ES-I3 (cell line): ENCODE results near the gene SETBP1.

ENCODE experiments used
- H3K36me3 ChIP-seq: 2 replicates; pipeline ENCODE4 v1.6.1; 2013; ENCODE audit warnings: mild to moderate bottlenecking, low read length, control low read depth, moderate library complexity; ENCODE audit not compliant: insufficient read depth
- H3K4me1 ChIP-seq: 2 replicates; pipeline ENCODE4 v1.6.1; 2013; ENCODE audit warnings: mild to moderate bottlenecking, control low read depth, low read length; ENCODE audit not compliant: insufficient read depth
- H3K9ac ChIP-seq: 2 replicates; pipeline ENCODE4 v1.6.1; 2013; ENCODE audit warnings: low read depth, mild to moderate bottlenecking, low read length, moderate library complexity
- H3K9me3 ChIP-seq: 2 replicates; pipeline ENCODE4 v1.6.1; 2013; ENCODE audit warnings: mild to moderate bottlenecking, low read length, moderate library complexity; ENCODE audit not compliant: control insufficient read depth, insufficient read depth

The SETBP1 gene

DNA sequence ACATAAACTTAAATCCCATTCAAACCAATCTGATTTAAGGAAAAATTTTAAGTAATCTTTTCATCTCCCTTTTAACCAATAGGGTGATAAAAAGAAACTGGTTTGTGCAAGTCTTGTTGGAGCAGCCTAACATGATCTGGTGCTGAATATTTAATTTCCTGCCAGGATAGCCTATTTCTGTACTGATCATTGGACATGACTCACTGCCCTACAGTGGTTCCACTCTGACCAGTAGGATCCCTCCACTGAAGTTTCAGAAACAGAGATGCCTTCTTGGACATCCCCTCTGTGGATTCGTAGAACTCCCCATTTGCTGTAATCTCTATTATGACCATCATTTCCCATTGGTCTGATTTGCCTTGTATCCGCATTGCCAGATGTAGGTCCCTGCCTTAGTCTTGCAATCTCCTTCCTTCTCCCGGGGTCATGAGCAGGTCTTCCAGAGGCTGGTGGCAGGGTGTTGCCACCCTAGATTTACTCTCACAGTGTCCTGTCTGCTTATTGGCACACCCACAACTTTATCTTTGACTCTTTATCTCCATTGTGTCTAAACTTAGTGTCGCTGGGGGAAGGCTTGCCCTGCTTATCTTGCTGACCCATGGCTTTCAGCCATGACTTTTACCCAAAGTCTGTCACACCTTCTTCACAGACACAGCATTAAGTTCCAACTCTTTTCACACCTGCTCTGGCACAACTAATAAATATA lies 12.3 kb upstream of the SETBP1 start:
- H3K9ac ChIP-seq: no peak overlapping the region
- no peaks in the 10 kb centered on the region for H3K36me3 ChIP-seq
- no peaks in the 10 kb centered on the region for H3K4me1 ChIP-seq
- no peaks in the 10 kb centered on the region for H3K9me3 ChIP-seq

DNA sequence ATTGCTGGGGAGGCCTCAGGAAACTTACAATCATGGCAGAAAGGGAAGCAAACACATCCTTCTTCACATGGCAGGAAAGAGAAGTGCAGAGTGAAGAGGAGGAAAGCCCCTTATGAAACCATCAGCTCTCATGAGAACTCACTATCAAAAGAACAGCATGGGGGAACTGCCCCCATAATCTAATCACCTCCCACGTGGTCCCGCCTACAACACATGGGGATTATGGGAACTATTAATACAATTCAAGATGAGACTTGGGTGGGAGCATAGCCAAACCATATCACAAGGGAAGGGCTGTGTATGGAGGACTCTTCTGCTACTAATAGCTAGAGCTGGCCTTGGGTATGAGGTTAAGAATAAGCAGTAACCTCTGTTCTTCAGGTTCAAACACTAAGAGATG lies 8.8 kb upstream of the SETBP1 start:
- H3K9ac ChIP-seq: no peak overlapping the region
- H3K9me3 ChIP-seq: no peaks in the 10 kb centered on the region
- no peaks in the 10 kb centered on the region for H3K4me1 ChIP-seq
- H3K36me3 ChIP-seq: no peaks in the 10 kb centered on the region

DNA sequence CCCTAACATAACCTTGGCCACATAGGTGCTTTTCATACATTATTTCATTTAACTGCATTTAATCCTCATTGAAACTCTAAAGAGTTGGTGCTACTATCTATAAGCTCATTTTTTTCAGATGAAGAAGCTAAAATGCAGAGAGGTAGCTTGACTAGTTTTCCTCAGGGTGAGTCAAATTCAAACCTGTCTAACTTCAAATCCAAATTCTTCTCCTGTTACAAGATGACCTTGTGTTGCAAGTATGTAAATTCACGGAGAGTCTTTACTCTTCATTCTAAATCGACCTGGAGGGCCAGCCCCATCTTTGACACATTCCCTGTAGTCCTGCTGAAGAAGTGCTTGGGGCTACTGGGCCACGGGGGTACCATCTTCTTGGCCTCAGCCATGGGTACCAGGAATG lies 8.2 kb upstream of the SETBP1 start:
- H3K9me3 ChIP-seq: no peaks in the 10 kb centered on the region
- H3K36me3 ChIP-seq: no peaks in the 10 kb centered on the region
- no peak overlapping the region for H3K9ac ChIP-seq

DNA sequence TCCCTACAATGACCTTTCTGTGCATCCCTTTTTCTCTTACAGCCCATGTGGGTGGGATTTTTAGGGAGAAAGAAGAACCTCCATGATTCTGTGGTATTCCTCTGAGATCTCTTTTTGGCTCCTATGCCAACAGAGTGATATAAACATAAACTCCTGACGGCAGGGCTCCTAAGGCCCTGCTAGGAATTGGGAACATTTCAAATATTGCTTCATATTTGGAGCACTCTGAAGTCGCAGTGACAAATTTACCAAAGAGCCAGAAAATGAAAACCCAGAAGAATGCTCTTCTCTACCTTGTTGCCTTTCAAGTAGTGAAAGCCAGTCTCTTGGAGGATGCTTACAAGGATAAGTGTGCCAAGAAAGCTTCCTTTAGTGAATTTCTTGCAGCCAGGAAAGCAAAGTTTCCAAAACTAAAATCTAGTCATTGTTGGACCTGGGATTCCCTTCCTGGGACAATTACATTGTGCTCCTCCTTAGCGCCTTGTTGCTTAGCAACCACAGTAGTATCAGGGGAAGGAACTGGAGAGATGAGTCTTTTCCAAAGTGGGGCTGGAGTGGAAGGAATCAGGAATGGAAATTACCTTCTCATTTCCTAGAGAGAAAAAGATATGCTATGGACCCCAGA lies 7.3 kb upstream of the SETBP1 start:
- Histone ChIP-seq H3K4me1 (peaks cover 4% of the 10 kb centered on the region), H3K9ac (no peak overlapping the region), H3K9me3 (no peaks in the 10 kb centered on the region), H3K36me3 (no peaks in the 10 kb centered on the region)

More for the DNA sequence above, 8.2 kb upstream of the SETBP1 start:
- no peaks in the 10 kb centered on the region for H3K4me1 ChIP-seq

DNA sequence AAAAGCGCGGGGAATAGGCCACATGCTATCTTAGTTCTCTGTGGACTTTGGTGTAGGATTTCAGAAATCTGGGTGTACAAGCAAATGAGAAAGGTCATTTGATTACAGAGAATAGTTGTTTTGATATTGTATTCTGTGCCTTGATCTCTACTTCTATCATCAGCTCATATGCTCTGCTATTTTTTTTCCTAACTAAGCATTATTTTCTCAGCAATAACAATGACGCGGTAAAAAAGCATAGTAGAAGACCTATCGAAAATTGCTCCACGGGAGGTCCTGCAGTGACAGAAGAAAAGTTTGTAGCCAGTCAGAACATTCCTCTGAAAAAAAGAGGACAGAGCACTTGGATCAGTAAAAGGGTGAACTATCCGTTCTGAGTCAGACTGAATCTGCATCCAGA lies 2.8 kb upstream of the SETBP1 start:
- Histone ChIP-seq H3K4me1 (peaks cover 7% of the 10 kb centered on the region), H3K9me3 (no peaks in the 10 kb centered on the region), H3K9ac (no peak overlapping the region), H3K36me3 (no peaks in the 10 kb centered on the region)

DNA sequence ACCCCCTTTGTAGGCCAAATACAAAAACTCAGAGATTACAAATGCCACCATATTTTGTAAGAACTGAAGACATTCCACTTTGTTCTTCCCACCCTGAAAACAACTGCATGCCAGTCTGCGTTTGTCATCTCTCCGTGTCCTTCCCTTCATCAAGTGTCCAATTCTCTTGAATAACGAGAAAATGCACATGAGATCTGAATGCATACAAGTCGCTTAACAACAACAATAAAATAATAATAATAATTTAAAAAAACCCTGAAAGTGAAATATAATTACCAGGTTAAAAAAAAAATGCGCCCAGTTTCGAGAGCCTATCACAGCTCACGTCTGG lies 2.0 kb upstream of the SETBP1 start:
- Histone ChIP-seq H3K36me3 (no peaks in the 10 kb centered on the region), H3K9ac (peak overlapping the region; percentile 77; the same call in 1 of the 2 replicates), H3K9me3 (no peaks in the 10 kb centered on the region), H3K4me1 (peaks cover 14% of the 10 kb centered on the region)

DNA sequence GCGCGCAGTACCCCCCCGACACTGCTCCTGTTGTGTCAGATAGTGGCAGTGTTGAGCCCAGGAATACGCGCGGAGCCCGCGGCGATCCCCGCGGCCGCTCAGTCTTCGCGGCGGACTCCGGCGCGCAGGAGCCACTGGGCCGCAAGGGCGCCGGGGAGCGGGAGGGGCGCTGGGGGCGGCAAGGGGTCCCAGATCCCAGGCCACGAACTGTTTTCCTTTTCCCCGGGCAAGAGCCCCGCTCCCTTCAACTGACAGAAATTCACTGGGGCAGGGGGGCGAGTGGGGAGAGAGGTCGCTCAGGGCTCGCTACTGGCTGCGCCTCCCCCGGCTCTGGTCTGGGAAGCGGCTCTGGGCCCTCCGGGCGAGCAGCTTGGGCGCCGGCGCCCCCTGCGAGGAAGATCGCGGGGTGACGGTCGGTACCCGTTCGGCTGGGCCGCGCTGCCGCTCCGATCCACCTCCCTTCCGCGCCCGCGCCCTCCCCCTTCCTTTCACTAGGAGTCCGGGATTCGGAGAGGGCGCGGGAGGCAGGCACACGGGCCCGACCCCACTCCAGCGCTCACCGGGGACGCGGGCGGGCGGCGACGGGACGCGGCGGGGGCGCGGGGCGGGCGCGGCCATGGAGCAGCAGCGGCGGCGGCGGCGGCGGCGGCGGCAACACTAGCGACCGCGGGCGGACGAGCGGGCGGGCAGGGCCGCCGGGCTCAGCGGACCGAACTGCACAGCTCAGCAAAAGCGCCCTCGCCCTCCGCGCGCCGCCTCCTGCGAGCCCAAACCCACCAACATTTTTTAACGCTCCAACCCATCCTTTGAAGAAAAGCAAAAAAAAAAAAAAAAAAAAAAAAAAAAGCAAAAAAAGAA lies 1.4 kb upstream of the SETBP1 start:
- H3K4me1 ChIP-seq: peaks cover 15% of the 10 kb centered on the region
- H3K9me3 ChIP-seq: no peaks in the 10 kb centered on the region
- H3K36me3 ChIP-seq: no peaks in the 10 kb centered on the region
- H3K9ac ChIP-seq: peak overlapping the region; percentile 77; the same call in 1 of the 2 replicates

DNA sequence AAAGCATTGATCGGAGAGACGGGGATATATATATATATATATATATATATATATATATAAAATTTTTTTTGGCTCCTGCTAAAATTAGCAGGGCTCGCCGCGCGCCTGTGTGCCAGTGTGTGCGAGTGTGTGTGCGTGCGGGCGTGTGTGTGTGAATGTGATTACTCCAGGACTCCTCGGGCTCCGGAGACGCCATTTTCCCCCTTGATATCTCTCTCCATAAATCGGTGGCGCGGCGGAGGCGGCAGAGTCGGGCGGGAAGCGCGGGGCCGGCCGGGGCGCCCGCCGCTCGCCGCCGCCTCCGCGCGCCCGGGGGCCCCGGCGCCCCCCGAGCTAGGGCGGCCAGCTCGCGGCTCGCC lies 795 bp upstream of the SETBP1 start:
- Histone ChIP-seq H3K36me3 (no peaks in the 10 kb centered on the region), H3K9me3 (no peaks in the 10 kb centered on the region), H3K9ac (peak overlapping the region; percentile 63; the same call in 1 of the 2 replicates), H3K4me1 (peaks cover 15% of the 10 kb centered on the region)

DNA sequence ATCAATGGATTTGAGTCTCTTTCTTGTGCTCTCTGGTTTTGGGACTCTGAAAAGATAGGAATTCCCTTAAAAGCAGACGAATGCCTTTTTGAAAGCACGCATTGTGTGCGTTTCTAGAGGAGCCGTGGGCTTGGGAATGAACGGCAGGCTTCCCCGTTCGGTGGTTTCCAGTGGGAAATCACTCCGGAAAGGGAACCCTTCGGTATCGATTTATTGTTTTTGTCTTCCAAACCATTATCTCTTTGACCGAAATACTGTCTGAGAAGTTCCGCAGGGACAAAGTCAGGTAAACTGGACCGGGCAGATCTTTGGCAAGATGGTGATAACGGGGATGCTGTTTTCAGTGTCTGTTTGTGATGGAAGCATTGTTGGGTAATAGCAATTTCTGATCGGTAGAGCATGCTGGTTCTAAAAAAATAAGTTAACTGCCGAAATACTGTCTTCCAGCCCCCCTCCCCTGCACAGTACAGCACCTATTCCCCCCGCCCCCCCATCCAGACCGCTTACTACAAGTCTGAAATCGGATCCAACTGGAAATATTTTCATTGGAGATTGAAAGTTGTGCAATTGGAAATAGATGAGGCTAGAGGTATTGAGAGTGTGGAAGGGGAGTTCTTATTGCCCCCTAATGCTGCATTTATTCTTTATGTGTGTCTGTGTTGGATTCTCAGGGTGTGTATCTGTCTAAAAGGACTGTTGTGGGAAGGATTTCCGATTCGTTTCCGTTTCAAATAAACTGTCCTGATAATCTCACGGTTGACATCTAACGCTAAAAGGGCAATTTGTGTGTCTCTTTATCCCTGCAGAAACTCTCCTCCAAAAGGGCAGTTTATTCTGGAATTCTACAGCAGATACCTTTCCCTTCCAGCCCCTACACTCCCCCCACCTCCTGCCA lies 635 bp downstream of the SETBP1 start:
- no peaks in the 10 kb centered on the region for H3K36me3 ChIP-seq
- H3K9me3 ChIP-seq: no peaks in the 10 kb centered on the region
- peaks cover 15% of the 10 kb centered on the region for H3K4me1 ChIP-seq
- peak overlapping the region; percentile 64 for H3K9ac ChIP-seq

DNA sequence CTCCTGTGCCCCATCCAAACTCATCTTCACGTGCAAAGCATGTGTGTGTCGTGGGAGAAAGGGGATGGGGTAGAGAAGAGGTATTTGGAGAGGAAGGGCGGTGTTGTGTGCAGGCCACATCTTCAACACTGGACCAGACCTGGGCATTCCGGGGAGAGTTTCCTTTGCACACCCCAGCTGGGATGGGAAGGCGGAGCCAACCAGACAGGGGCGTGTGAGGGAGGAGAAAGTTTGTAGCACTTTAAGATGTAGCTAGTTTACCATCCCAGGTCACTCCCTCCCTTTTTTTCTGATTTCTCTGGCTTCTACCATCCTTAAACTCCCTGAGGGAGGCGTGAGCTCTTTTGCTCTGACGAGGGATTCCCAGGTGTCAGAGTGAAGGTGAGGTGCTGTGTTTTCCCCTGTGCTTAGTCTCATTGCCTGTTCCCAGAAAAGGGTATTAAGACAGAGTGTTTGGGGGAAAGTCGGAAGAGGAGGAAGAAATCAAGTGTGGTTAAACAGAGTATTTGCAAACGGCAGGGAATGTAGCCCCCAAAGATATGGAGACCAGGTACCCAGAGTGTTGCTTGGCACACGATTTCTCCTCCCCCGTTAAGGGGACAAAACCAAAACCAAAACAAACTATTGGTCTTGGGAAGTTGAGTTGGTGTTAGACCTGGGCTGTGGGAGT lies 1.6 kb downstream of the SETBP1 start:
- H3K9ac ChIP-seq: peak overlapping the region; percentile 18; the same call in 1 of the 2 replicates
- H3K36me3 ChIP-seq: no peaks in the 10 kb centered on the region
- peaks cover 15% of the 10 kb centered on the region for H3K4me1 ChIP-seq
- no peaks in the 10 kb centered on the region for H3K9me3 ChIP-seq

DNA sequence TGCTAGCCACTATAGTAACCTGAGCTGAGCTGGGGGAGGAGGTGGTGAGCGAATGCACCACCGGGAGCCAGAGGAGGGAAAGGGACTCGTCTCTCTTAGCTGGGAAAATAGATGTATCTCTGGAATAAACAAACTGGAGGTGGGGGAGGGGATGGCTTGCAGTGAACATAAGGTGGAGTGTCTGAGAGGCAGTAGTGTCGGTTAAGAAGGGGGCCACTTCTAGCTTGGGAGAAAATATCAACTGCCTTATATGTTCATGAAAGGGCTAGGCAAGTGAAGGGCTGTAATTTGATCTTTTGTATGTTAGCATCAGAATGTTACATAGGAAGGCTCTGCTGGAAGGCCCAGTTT lies 2.2 kb downstream of the SETBP1 start:
- H3K36me3 ChIP-seq: no peaks in the 10 kb centered on the region
- H3K9ac ChIP-seq: peak overlapping the region; percentile 18; the same call in 1 of the 2 replicates
- peaks cover 15% of the 10 kb centered on the region for H3K4me1 ChIP-seq
- H3K9me3 ChIP-seq: no peaks in the 10 kb centered on the region

DNA sequence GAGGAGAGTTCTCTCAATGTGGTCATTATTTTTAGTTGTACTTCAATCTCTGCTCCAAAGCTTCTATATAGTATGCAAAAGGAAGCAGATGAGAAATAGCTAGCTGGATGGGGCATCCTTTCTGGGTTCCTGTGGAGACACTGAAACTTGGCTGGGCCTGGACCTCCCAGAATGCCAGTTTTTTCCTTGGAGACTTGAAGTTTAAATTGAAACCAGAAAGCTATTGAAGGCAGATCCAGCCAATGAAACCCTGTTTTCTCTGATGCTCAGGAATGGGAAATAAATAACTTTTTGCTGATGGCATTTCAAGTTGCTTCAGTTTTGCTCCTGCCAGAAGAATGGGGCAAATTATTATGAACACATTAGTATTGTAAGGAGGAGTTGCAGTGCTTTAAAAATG lies 2.9 kb downstream of the SETBP1 start:
- Histone ChIP-seq H3K4me1 (peaks cover 9% of the 10 kb centered on the region), H3K9me3 (no peaks in the 10 kb centered on the region), H3K36me3 (no peaks in the 10 kb centered on the region), H3K9ac (0 out of 2 replicates have a peak overlapping the region, but pooled peaks have one; percentile 18)

DNA sequence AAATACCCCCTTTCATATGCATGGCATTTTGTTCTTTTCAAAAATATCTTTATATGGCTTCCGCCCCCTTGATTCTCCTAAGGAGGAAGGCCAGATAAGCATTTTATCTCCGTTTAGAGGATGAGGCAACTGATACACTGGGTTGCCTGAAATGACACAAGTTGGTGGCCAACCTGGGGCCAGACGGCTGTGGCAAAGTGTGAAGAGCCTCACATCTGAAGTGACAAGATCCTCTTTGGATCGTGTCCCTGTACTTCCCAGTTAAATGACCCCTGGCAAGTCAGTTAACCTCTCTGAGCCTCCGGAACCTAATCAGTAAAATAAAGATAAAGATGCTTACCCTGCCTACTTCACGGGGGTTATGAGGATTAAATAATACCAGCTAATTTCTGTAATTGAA lies 4.6 kb downstream of the SETBP1 start:
- peaks cover 8% of the 10 kb centered on the region; the same call in 1 of the 2 replicates for H3K4me1 ChIP-seq
- H3K9ac ChIP-seq: no peak overlapping the region
- no peaks in the 10 kb centered on the region for H3K36me3 ChIP-seq
- H3K9me3 ChIP-seq: no peaks in the 10 kb centered on the region
